COLO668 (cell line): ENCODE data around the gene GIMAP7.
"Not testable (repeated sequence)": the region's sequence is repeated elsewhere in the genome, so short reads cannot be mapped to it uniquely, and the experiment has no call there.

Source experiments
- DNase-seq: peaks from one replicate; lab custom pipeline; 2025; ENCODE audit not compliant: unreplicated experiment; lab: John Stamatoyannopoulos, UW

The GIMAP7 gene

GRCh38 chr7:150514748-150515222 is at the start of gene GIMAP7:
TSS of gene GIMAP7 (plus strand) at chr7:150514872. CDS start at chr7:150519975, 5,103 bp downstream.
- no peak for DNase-seq

GRCh38 chr7:150464962-150465361 is 49.7 kb upstream of the GIMAP7 start:
- DNase-seq, result no peak

- DNase-seq, result no peak
These were observed 49.3 kb upstream of the GIMAP7 start for GRCh38 chr7:150465414-150465813.

- DNase-seq, result no peak
These were observed 48.2 kb upstream of the GIMAP7 start for GRCh38 chr7:150466477-150466876.

- no peak for DNase-seq
These were observed 46.4 kb upstream of the GIMAP7 start for GRCh38 chr7:150468241-150468640.

GRCh38 chr7:150471886-150472285 is 42.8 kb upstream of the GIMAP7 start:
- no peak for DNase-seq

GRCh38 chr7:150473902-150474301 is 40.8 kb upstream of the GIMAP7 start:
- no peak for DNase-seq

GRCh38 chr7:150476285-150476684 is 38.4 kb upstream of the GIMAP7 start:
- DNase-seq, result no peak

- no peak for DNase-seq
These were observed 37.6 kb upstream of the GIMAP7 start for GRCh38 chr7:150476819-150477631.

GRCh38 chr7:150479023-150479716 is 35.5 kb upstream of the GIMAP7 start:
- DNase-seq, result peak; percentile 11

GRCh38 chr7:150481186-150481920 is 33.3 kb upstream of the GIMAP7 start:
- no peak for DNase-seq

GRCh38 chr7:150481922-150482321 is 32.8 kb upstream of the GIMAP7 start:
- no peak for DNase-seq

GRCh38 chr7:150483514-150483913 is 31.2 kb upstream of the GIMAP7 start:
- not testable (repeated sequence) for DNase-seq

- DNase-seq, result not testable (repeated sequence)
These were observed 30.6 kb upstream of the GIMAP7 start for GRCh38 chr7:150484071-150484470.

GRCh38 chr7:150487625-150488024 is 27.0 kb upstream of the GIMAP7 start:
- no peak for DNase-seq

- no peak for DNase-seq
These were observed 24.9 kb upstream of the GIMAP7 start for GRCh38 chr7:150489782-150490181.

- not testable (repeated sequence) for DNase-seq
These were observed 21.2 kb upstream of the GIMAP7 start for GRCh38 chr7:150493442-150493841.

- no peak for DNase-seq
These were observed 12.2 kb upstream of the GIMAP7 start for GRCh38 chr7:150502519-150502918.

- no peak for DNase-seq
These were observed 11.5 kb upstream of the GIMAP7 start for GRCh38 chr7:150503155-150503554.

- DNase-seq, result no peak
These were observed 11.1 kb upstream of the GIMAP7 start for GRCh38 chr7:150503581-150503980.

GRCh38 chr7:150507947-150508602 is 6.6 kb upstream of the GIMAP7 start:
- DNase-seq, result no peak
